Liver (tissue), 9 donors: ENCODE measurements around the gene TAF6L. TPM values are rescaled to one million over a fixed set of nuclear protein-coding genes. Genes with fewer than 3 reads are reported as not detected.

ENCODE experiments used
- DNase-seq: peaks from one replicate; pipeline ENCODE4 v3.0.0-alpha.2; 2017; ENCODE audit warnings: low spot score
- H3K27ac ChIP-seq, 2 donors: one replicate each; pipeline ENCODE4 v1.7.0; 2013; ENCODE audit warnings: inconsistent platforms in 2 of 2, low read length in 2 of 2, control low read depth in 1 of 2, low read depth in 1 of 2, mild to moderate bottlenecking in 1 of 2
- H3K27me3 ChIP-seq, 4 donors: one replicate each; pipeline versions ENCODE4 v1.6.1 to v1.7.0; 2013; ENCODE audit warnings: low read length in 3 of 4, inconsistent platforms in 1 of 4, mild to moderate bottlenecking in 1 of 4, moderate library complexity in 1 of 4; ENCODE audit not compliant: control insufficient read depth in 4 of 4, insufficient read depth in 4 of 4
- H3K36me3 ChIP-seq, 4 donors: one replicate each; pipeline versions ENCODE4 v1.6.1 to v1.7.0; 2013; ENCODE audit warnings: low read length in 3 of 4, mild to moderate bottlenecking in 3 of 4, low read depth in 1 of 4, moderate library complexity in 1 of 4; ENCODE audit not compliant: control insufficient read depth in 4 of 4, insufficient read depth in 3 of 4
- H3K4me1 ChIP-seq, 4 donors: one replicate each; pipeline versions ENCODE4 v1.6.1 to v1.7.0; 2013; ENCODE audit warnings: low read length in 3 of 4, mild to moderate bottlenecking in 3 of 4, moderate library complexity in 1 of 4; ENCODE audit not compliant: control insufficient read depth in 4 of 4, insufficient read depth in 4 of 4
- H3K4me3 ChIP-seq, 3 donors: one replicate each; pipeline versions ENCODE4 v1.6.1 to v1.7.0; 2013; ENCODE audit warnings: low read length in 3 of 3, control low read depth in 1 of 3, low read depth in 1 of 3, mild to moderate bottlenecking in 1 of 3
- H3K9ac ChIP-seq, 2 donors: one replicate each; pipeline ENCODE4 v1.7.0; 2013; ENCODE audit warnings: low read length in 2 of 2, mild to moderate bottlenecking in 2 of 2, moderate library complexity in 2 of 2, control low read depth in 1 of 2, low read depth in 1 of 2
- H3K9me3 ChIP-seq, 4 donors: one replicate each; pipeline versions ENCODE4 v1.6.1 to v1.7.0; 2013; ENCODE audit warnings: low read length in 3 of 4; ENCODE audit not compliant: control insufficient read depth in 4 of 4
- EGR1 ChIP-seq, 2 donors: IDR thresholded peaks; 2 replicates each; pipeline ENCODE4 v1.6.1; 2016 to 2018; ENCODE audit warnings: antibody characterized with exemption in 2 of 2, low read depth in 2 of 2
- FOXA1 ChIP-seq: IDR thresholded peaks from 2 replicates; pipeline ENCODE4 v1.6.1; 2016; ENCODE audit warnings: antibody characterized with exemption
- FOXA2 ChIP-seq: IDR thresholded peaks from 2 replicates; pipeline ENCODE4 v1.6.1; 2016; ENCODE audit warnings: antibody characterized with exemption
- HNF4A ChIP-seq, 2 donors: conservative IDR thresholded peaks; 2 replicates each; pipeline ENCODE4 v1.6.1; 2016; ENCODE audit warnings: antibody characterized with exemption in 2 of 2, mild to moderate bottlenecking in 2 of 2
- JUND ChIP-seq, 2 donors: IDR thresholded peaks; 2 replicates each; pipeline ENCODE4 v1.6.1; 2016; ENCODE audit warnings: antibody characterized with exemption in 2 of 2
- RAD21 ChIP-seq, 2 donors: IDR thresholded peaks; 2 replicates each; pipeline ENCODE4 v1.6.1; 2016; ENCODE audit warnings: antibody characterized with exemption in 2 of 2, mild to moderate bottlenecking in 2 of 2
- RXRA ChIP-seq, 2 donors: IDR thresholded peaks; 2 replicates each; pipeline ENCODE4 v1.6.1; 2017 to 2018; ENCODE audit warnings: antibody characterized with exemption in 2 of 2, mild to moderate bottlenecking in 1 of 2
- TAF1 ChIP-seq: conservative IDR thresholded peaks from 2 replicates; pipeline ENCODE4 v1.6.1; 2016; ENCODE audit warnings: antibody characterized with exemption, mild to moderate bottlenecking
- YY1 ChIP-seq: IDR thresholded peaks from 2 replicates; pipeline ENCODE4 v1.6.1; 2016; ENCODE audit warnings: antibody characterized with exemption, mild to moderate bottlenecking
- WGBS: extraction: QIAGEN DNeasy Blood & Tissue Kit; methylation state at CpG from one replicate; pipeline ENCODE4 v1.1.7; 2013; 5-methylcytosine and 5-hydroxymethylcytosine counted together
- polyA plus RNA-seq, 2 donors: library from polyadenylated mRNA; stranded (reverse) in 1 of 2; unstranded in 1 of 2; fragments of 200-250 nt in 1 of 2; fragments of >200 nt in 1 of 2; fragmentation: Nextera tagmentation in 1 of 2; extraction: Ambion mirVana in 1 of 2; gene quantifications; one replicate each; pipeline versions ENCODE4 v1.2.1 to v1.2.3, GENCODE V29; 2013 to 2015
- total RNA-seq, 2 donors: library from RNA; depleted of rRNA; stranded (reverse); fragments of >200 nt; gene quantifications; one replicate each; pipeline ENCODE4 v1.2.3, GENCODE V29; 2014
- TF ChIP-seq, protein P1 (sequence below): IDR thresholded peaks from 2 replicates; pipeline ENCODE4 v1.6.1; 2016; ENCODE audit warnings: antibody characterized with exemption, mild to moderate bottlenecking
- TF ChIP-seq, protein P2 (sequence below): fragments of 150-350 bp; IDR thresholded peaks from 2 replicates; pipeline ENCODE4 v1.5.1; 2017; ENCODE audit warnings: improper control_type of control experiment, low read depth, low read length; ENCODE audit not compliant: missing input control
- TF ChIP-seq, protein P3 (sequence below): IDR thresholded peaks from 2 replicates; pipeline ENCODE4 v1.6.1; 2016; ENCODE audit warnings: antibody characterized with exemption
- donor health status: healthy.
- donor health status: healthy.
- donor health status: healthy.
- donor health status: healthy.
- donor health status: healthy.

TAF6L gene
- total and polyA plus RNA-seq, 4 donors: 5.8 to 25.2 (median 10.6) TPM

DNA sequence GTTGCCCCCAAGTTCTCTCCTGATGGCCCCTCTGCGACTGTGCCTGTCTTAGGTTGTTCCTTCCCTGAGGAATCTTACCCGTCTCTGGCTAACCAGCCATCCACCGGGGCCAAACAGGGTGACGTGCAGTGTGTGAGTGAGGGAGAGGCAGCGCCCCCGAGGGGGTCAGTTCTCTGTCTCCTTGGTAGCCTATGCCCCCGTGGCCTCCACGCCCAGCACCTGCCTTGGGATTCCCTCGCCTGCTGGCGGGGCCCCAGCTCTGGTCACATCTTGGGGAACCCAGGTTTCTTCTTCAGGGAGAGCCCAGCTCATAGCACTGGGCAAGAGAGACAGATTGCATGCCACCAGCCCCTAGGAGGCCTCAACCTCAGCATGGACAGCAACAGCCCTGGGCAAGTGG lies 28.3 kb downstream of the TAF6L start:
- 96% methylated on average over 10 of the region's 10 CpGs for WGBS

DNA sequence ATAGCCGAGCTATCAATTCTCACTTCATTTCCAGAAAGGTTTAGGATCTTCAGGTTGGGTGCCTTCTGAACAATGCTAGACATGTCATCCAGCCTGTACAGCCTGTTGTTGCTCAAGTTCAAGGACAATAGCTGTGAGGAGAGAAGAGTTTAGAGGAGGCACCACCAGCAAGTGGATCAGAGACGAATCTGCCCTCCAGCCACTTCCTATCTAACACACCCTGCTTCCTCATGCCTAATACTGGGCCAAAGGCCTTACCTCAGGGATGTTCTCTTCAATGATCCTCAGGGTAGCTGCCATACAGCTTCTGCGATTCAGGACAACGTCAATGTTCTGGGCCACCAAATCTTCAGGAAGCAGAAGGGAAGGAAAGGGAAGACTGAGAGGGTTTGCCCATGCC lies 29.9 kb downstream of the TAF6L start:
- 92% methylated on average over 4 of the region's 4 CpGs for WGBS
- Histone ChIP-seq H3K4me3 (no peak overlapping the region), H3K27ac (no peak overlapping the region), H3K27me3 (no peaks in the 10 kb centered on the region), H3K4me1 (peaks cover 0 to 20% (median 12%) of the 10 kb centered on the region in 4 donors), H3K9ac (no peak overlapping the region), H3K36me3 (peaks cover 20 to 65% (median 51%) of the 10 kb centered on the region in 4 donors), H3K9me3 (no peaks in the 10 kb centered on the region)
- TF ChIP-seq JUND (IDR thresholded peaks at IDR 0.05) (no peak), YY1 (no peak), HNF4A (conservative IDR thresholded peaks at IDR 0.05) (no peak), RXRA (IDR thresholded peaks at IDR 0.05) (no peak), EGR1 (IDR thresholded peaks at IDR 0.05; ENCODE audit: low read depth in 2 of 2) (no peak)
- TF ChIP-seq, protein P1, sequence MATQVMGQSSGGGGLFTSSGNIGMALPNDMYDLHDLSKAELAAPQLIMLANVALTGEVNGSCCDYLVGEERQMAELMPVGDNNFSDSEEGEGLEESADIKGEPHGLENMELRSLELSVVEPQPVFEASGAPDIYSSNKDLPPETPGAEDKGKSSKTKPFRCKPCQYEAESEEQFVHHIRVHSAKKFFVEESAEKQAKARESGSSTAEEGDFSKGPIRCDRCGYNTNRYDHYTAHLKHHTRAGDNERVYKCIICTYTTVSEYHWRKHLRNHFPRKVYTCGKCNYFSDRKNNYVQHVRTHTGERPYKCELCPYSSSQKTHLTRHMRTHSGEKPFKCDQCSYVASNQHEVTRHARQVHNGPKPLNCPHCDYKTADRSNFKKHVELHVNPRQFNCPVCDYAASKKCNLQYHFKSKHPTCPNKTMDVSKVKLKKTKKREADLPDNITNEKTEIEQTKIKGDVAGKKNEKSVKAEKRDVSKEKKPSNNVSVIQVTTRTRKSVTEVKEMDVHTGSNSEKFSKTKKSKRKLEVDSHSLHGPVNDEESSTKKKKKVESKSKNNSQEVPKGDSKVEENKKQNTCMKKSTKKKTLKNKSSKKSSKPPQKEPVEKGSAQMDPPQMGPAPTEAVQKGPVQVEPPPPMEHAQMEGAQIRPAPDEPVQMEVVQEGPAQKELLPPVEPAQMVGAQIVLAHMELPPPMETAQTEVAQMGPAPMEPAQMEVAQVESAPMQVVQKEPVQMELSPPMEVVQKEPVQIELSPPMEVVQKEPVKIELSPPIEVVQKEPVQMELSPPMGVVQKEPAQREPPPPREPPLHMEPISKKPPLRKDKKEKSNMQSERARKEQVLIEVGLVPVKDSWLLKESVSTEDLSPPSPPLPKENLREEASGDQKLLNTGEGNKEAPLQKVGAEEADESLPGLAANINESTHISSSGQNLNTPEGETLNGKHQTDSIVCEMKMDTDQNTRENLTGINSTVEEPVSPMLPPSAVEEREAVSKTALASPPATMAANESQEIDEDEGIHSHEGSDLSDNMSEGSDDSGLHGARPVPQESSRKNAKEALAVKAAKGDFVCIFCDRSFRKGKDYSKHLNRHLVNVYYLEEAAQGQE: no peak
- DNase-seq: no peak

More for the DNA sequence above, 28.3 kb downstream of the TAF6L start:
- Histone ChIP-seq H3K36me3 (peaks cover 20 to 79% (median 63%) of the 10 kb centered on the region in 4 donors), H3K4me1 (peaks cover 0 to 11% (median 8%) of the 10 kb centered on the region in 4 donors), H3K27me3 (no peaks in the 10 kb centered on the region), H3K27ac (no peak overlapping the region), H3K4me3 (no peak overlapping the region), H3K9me3 (no peaks in the 10 kb centered on the region), H3K9ac (no peak overlapping the region)
- TF ChIP-seq RXRA (IDR thresholded peaks at IDR 0.05): no peak
- TF ChIP-seq, protein P2, sequence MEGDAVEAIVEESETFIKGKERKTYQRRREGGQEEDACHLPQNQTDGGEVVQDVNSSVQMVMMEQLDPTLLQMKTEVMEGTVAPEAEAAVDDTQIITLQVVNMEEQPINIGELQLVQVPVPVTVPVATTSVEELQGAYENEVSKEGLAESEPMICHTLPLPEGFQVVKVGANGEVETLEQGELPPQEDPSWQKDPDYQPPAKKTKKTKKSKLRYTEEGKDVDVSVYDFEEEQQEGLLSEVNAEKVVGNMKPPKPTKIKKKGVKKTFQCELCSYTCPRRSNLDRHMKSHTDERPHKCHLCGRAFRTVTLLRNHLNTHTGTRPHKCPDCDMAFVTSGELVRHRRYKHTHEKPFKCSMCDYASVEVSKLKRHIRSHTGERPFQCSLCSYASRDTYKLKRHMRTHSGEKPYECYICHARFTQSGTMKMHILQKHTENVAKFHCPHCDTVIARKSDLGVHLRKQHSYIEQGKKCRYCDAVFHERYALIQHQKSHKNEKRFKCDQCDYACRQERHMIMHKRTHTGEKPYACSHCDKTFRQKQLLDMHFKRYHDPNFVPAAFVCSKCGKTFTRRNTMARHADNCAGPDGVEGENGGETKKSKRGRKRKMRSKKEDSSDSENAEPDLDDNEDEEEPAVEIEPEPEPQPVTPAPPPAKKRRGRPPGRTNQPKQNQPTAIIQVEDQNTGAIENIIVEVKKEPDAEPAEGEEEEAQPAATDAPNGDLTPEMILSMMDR: no peak
- TF ChIP-seq RAD21 (IDR thresholded peaks at IDR 0.05): no peak
- TF ChIP-seq, protein P3, sequence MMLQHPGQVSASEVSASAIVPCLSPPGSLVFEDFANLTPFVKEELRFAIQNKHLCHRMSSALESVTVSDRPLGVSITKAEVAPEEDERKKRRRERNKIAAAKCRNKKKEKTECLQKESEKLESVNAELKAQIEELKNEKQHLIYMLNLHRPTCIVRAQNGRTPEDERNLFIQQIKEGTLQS: no peak
- no peak for TF ChIP-seq FOXA2
- no peak for TF ChIP-seq JUND (IDR thresholded peaks at IDR 0.05)
- no peak for TF ChIP-seq TAF1
- TF ChIP-seq YY1: no peak
- TF ChIP-seq FOXA1: no peak
- TF ChIP-seq EGR1 (IDR thresholded peaks at IDR 0.05; ENCODE audit: low read depth in 2 of 2): no peak
- no peak for DNase-seq
